ENCODE results near the gene SGMS1.
"Not testable (repeated sequence)": the region's sequence is repeated elsewhere in the genome, so short reads cannot be mapped to it uniquely, and the experiment has no call there.

SGMS1 gene

DNA sequence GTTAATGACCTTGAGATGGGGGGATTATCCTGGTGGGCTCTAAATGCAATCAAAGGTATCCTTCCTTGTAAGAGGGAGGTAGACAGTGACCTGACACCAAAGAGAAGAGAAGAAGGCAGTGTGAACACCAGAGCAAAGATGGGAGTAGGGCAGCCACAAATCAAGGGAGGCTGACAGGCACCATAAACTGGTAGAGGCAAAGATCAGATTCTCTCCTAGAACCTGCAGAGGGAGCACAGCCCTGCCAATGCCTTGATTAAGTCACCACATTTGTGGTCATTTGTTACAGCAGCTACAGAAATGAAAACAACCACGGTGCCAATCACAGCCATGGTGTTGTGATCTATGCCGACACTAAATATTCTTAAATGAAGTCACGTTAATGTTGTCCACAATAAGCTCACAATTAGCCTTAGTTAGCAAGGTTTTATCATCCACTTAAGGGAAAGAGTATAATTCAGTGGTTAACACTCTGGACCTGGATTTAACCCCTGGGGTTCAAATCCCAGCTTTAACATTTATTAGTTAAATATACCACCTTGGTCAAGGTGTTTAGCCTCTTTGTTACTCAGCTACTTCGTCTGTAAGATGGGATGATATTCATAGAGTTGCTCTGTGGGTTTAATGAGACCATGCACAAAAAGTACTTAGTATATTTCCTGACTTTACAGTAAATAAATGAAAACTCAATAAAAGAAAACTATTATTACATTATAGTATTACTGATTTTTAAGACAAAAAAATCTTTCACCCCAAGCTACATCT, 70.8 kb downstream of the SGMS1 start:
- no peak for FAIRE-seq

DNA sequence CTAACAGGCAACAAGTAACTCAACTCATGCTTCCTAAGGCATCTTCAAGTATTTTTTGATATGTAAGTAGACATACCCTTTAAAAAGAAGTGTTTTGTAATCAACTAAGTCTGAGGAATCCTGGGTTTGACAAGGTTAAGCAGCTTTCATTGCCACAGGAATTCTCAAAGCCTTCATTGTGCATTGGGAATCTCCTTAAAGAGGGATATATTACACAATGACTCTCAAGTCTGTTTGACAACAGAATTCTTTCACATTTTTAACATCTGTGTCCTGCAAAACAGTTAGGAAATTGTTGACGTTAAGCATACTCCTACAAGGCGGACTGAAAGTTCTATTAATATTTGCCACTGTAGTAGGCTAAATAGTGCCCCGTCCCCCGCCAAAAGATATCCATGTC, 71.4 kb downstream of the SGMS1 start:
- no peak for FAIRE-seq

DNA sequence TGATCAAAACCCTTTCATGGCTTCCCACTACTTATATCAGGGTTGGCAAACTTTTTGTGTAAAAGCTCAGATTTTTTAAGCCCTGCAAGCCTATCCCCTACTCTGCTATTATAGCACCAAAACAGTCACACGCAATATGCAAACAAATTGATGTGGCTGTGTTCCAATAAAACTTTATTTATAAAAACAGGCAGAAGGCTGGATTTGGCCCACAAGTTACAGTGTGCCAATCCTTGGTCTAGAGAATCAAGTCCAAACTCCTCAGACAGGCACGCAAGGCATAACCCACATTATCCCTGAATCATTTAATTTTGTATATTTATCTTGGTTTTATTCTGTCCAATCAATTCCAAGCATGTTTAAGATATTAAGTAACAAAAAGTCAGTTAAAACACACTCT, 71.9 kb downstream of the SGMS1 start:
- no peak for FAIRE-seq

DNA sequence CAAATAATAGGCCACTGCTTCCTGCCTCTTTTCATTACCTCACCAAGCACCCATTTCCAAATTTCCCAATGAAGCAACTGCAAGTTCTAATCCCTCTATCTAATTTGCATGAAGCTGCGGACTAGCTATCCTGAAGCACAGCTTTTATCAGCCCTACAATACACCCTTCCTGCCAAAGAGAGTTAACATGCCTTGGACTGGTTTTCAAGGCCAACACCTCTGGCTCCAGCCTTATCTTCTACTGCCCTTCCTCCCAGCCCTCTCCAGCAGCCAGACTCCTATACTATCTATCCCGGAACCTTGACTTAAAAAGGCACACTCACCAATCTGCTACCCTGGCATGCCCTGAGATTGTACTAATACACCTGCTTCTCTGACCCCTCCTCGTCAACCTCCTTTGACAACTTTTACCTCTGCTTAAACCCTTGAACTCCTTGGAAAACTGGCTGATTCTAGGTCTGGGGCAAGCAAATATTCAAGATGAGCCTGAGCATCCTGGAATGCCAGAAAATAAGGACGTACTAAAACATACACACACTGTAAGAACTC, 73.4 kb downstream of the SGMS1 start:
- FAIRE-seq, result no peak

- not testable (repeated sequence) for FAIRE-seq
Measured at GRCh38 chr10:50549186-50549585, 74.6 kb downstream of the SGMS1 start.

DNA sequence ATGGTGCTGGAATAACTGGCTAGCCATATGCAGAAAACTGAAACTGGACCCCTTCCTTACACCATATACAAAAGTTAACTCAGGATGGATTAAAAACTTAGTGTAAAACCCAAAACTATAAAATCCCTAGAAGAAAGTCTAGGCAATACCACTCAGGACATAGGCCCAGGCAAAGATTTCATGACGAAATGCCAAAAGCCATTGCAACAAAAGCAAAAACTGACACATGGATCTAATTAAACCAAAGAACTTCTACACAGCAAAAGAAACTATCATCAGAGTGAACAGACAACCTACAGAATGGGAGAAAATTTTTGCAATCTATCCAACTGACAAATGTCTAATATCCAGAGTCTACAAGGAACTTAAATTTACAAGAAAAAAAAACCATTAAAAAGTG, 75.3 kb downstream of the SGMS1 start:
- not testable (repeated sequence) for FAIRE-seq

DNA sequence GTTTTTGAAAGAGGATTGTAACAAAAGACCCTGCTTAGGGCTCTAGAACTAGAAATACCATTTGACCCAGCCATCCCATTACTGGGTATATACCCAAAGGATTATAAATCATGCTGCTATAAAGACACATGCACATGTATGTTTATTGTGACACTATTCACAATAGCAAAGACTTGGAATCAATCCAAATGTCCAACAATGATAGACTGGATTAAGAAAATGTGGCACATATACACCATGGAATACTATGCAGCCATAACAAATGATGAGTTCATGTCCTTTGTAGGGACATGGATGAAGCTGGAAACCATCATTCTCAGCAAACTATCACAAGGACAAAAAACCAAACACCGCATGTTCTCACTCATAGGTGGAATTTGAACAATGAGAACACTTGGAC, 77.5 kb downstream of the SGMS1 start:
- FAIRE-seq, result not testable (repeated sequence)

DNA sequence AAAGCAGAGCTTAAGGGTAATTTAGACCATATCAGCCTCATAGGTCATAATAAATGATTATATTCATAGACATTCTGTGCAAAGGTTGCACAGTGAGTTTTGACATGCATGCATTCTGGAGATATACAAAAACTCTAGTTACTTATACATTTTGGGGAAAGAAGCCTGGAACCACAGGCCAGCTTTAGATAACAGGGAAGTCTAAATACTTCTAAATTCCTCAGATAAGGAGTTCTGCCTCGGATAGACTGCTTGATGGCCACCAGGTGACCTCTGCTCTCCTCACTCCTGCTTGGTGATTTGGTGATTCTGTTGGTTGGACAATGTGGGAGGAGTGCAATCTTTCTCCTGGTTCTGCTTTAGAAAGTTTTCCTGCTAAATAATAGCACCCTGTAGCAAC, 77.9 kb downstream of the SGMS1 start:
- FAIRE-seq, result no peak

GRCh38 chr10:50544857-50545429, 78.8 kb downstream of the SGMS1 start:
- no peak for FAIRE-seq

DNA sequence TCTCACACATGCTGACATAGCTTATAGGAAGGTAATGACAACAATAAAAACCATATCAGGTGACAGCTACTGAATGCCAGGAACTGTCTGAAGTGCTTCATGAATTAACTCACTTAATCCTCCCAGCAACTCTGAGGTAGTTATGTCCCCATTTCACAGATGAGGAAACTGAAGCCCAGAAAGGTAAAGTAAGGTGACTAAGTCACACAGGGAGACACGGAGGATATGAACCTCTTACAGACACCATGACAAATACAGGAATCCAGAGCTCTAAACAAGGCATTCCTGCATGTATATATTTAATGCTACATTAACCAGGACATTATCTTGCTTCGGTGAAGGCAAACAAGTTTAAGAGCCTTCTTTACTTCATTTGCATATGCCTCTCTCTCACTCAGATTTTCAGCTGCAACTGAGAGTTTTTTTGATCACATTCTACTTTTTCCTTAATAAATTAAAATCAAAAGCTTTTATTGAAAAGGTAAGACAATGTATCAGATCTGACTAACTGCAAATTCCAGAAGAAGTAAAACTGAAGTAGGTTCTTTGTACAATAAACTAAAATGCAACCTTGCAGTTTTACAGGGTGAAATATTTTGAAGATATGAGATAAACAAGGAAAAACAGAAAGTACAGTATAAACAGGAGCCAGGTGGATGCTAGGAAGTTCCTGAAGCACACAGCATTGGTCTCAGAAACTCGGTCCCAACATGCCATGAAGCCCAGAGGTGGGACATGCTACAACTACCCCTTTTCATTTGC, 79.5 kb downstream of the SGMS1 start:
- no peak for FAIRE-seq

GRCh38 chr10:50542871-50543270, 80.9 kb downstream of the SGMS1 start:
- FAIRE-seq, result no peak

GRCh38 chr10:50541921-50542320, 81.8 kb downstream of the SGMS1 start:
- FAIRE-seq, result no peak

GRCh38 chr10:50541317-50541716, 82.4 kb downstream of the SGMS1 start:
- no peak for FAIRE-seq

DNA sequence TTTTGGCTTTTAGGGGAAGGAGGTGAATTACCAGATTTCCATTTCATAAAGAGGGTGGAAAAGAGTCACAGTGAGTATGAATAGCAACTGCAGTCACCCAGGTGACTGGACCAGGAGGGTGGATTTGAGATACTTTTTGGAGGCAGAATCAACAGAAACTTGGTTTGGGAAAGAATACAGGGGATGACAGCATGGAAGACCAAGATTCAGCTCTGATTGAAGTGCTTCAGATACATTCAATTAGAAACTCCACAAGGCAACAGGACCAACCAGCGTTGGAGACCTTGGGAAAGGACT, 83.0 kb downstream of the SGMS1 start:
- FAIRE-seq, result no peak

- FAIRE-seq, result no peak
Measured at GRCh38 chr10:50540069-50540825, 83.5 kb downstream of the SGMS1 start.

- FAIRE-seq, result no peak
Measured at GRCh38 chr10:50538555-50539398, 85.0 kb downstream of the SGMS1 start.

- FAIRE-seq, result no peak
Measured at GRCh38 chr10:50536617-50537240, 87.0 kb downstream of the SGMS1 start.

- not testable (repeated sequence) for FAIRE-seq
Measured at GRCh38 chr10:50534748-50535376, 88.9 kb downstream of the SGMS1 start.

DNA sequence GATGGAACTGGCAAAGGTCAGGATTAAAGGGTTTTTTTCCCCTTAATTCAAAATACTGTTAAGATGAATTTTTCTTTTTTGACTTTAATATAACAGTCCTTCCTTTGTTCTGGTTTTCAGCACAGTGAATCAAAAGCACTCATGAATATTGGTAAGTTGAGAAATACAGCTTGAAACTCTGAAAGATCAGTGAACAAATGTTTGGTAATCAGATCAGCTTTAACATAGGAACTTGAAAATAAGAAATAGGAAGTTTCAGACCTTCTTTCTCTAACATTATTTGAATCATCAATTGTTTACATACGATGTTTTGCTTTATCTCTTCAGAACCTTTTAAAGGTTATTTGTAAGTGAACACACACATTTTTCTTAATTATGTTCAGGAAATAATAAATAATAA, 90.5 kb downstream of the SGMS1 start:
- FAIRE-seq, result no peak

DNA sequence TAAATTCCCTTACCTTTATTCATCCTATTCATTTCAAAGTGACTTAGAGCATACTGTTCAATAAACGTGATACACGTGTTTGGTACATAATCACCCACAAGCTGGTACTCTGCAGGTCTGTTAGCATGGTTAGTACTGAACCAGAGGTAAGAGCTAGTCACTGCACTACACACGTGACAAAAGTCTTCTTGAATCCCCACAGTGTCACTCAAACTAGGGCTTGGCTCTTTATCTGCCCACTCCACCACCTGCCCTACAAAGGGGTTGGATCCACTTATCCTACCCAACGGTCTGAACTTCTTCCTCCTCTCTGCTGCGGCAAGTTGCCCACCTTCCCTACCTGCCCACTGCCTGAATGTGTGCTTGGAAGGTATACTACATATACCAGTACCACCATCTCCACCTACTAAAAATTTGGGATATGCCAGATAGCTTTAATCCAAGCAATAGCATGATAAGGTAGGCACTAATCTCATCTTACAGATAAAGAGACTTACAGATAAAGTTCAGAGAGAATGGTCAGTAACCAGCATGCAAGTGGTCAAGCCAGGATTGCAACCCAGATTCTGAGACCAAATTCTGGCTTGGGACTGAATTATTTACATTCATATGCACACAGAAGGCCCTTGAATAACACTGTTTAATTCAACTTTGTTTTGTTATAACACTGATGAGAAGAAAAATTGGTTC, 92.2 kb downstream of the SGMS1 start:
- FAIRE-seq, result no peak

GRCh38 chr10:50529660-50530059, 94.1 kb downstream of the SGMS1 start:
- FAIRE-seq, result no peak
